ENCODE results near the gene SLC16A5. TPM values are rescaled to one million over a fixed set of nuclear protein-coding genes. Genes with fewer than 3 reads are reported as not detected.
A peak's percentile ranks its signal among the peaks of the same experiment; 100 is the strongest.

Gene SLC16A5
- total and polyA plus RNA-seq, 9 donors, result 4.4 to 12.7 (median 8.2) TPM

DNA sequence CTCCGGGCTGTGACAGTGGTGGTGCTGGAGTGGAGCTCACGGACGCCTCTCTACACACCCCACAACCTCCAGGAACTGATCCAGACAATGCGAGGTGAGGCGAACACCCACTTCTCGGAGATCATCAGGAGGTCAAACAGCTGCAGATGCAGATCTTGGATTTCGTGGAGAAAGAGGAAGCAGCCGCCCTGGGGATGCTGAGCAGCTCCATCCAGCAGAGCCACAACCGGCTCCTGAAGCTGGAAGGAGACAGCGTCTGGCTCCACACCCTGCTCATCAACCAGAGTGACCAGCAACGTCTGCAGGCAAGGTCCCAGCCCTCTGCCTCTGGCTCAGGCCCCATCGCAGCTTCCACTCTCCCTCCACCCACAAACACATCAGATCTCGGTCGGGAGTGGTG lies 13.2 kb upstream of the SLC16A5 start:
- peak; percentile 92 for DNase-seq
- no peak overlapping the region for H3K4me3 ChIP-seq (ENCODE audit: low read length)
- peak overlapping the region; percentile 74 for H3K27ac ChIP-seq (ENCODE audit: low read length)
- H3K4me1 ChIP-seq (ENCODE audit: control insufficient read depth, insufficient read depth, low read length), result peaks cover 44% of the 10 kb centered on the region
- no peaks in the 10 kb centered on the region for H3K9me3 ChIP-seq (replicated peaks; ENCODE audit: control insufficient read depth, low read depth, low read length)
- no peaks in the 10 kb centered on the region for H3K27me3 ChIP-seq (ENCODE audit: control insufficient read depth, insufficient read depth, low read length)
- H3K36me3 ChIP-seq (ENCODE audit: control insufficient read depth, insufficient read depth, low read length), result no peaks in the 10 kb centered on the region
- 35% methylated on average over 10 of the region's 14 CpGs for WGBS (ENCODE audit: insufficient coverage)

GRCh38 chr17:75075597-75076336 lies 12.0 kb upstream of the SLC16A5 start:
- peaks cover 47% of the 10 kb centered on the region for H3K4me1 ChIP-seq (ENCODE audit: control insufficient read depth, insufficient read depth, low read length)
- WGBS (ENCODE audit: insufficient coverage), result 49% methylated on average over 3 of the region's 4 CpGs
- H3K27ac ChIP-seq (ENCODE audit: low read length), result peak overlapping the region; percentile 6
- no peak overlapping the region for H3K4me3 ChIP-seq (ENCODE audit: low read length)
- DNase-seq, result no peak
- no peaks in the 10 kb centered on the region for H3K9me3 ChIP-seq (replicated peaks; ENCODE audit: control insufficient read depth, low read depth, low read length)
- no peaks in the 10 kb centered on the region for H3K27me3 ChIP-seq (ENCODE audit: control insufficient read depth, insufficient read depth, low read length)
- no peaks in the 10 kb centered on the region for H3K36me3 ChIP-seq (ENCODE audit: control insufficient read depth, insufficient read depth, low read length)

DNA sequence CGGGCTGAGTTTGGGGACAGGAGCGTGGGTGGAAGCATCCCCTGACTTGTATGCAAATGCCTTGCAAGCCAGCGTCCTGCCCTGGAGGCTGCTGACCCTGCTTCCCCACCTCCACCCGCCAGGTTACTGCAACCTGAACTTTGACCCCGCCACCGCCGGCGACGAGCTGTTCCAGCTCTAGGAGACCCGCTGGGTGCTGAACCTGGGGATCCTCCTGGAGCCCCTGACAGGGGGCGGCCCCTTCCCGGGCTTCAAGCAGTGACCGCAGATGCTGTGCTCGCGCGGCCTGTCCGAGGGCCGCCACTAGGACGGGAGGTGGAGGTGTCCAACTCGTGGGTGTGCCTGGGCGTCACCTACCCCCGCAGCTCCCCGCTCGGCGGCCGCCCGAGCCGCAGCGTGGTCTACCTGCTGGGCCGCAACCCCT lies 10.7 kb upstream of the SLC16A5 start:
- H3K27me3 ChIP-seq (ENCODE audit: control insufficient read depth, insufficient read depth, low read length), result no peaks in the 10 kb centered on the region
- peaks cover 47% of the 10 kb centered on the region for H3K4me1 ChIP-seq (ENCODE audit: control insufficient read depth, insufficient read depth, low read length)
- no peak overlapping the region for H3K27ac ChIP-seq (ENCODE audit: low read length)
- WGBS (ENCODE audit: insufficient coverage), result 28% methylated on average over 24 of the region's 30 CpGs
- no peak for DNase-seq
- H3K4me3 ChIP-seq (ENCODE audit: low read length), result peak overlapping the region; percentile 43
- no peaks in the 10 kb centered on the region for H3K9me3 ChIP-seq (replicated peaks; ENCODE audit: control insufficient read depth, low read depth, low read length)
- no peaks in the 10 kb centered on the region for H3K36me3 ChIP-seq (ENCODE audit: control insufficient read depth, insufficient read depth, low read length)

DNA sequence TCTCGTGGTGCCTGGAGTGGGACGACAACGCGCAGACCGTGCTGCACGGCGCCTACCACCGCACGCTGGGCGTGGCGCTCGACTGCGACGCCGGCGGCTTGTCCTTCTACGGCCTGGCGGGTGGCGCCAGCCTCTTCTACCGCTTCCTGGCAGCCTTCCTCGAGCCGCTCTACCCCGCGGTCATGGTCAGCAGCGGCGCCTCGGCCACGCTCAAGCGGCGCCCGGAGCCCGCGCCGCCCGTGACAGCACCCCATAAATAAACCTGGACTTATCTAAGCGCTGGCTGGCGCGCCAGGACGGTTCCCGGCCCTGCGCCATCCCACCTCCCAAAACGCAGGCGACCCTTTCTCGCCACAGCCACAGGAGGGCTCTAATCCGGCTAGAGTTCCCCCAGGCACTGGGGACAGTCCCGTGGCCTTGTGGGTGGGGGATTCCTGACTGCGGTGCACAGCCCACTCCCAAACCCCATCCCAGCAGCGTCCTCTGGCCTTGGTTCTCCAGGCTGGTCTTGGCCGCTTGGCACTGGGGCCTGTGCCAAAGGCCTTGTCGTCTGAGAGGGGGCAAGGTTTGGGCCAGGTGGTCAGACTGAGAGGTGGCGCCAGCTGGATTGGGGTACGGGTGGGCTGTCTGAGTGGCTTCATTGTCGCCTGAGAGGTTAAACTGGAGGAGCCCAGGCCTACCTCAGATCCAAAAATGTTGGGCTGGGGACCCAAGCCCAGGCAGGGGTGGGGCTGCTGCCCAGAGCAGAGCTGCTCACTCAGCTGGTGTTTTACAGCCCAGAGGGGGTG lies 10.1 kb upstream of the SLC16A5 start:
- no peaks in the 10 kb centered on the region for H3K36me3 ChIP-seq (ENCODE audit: control insufficient read depth, insufficient read depth, low read length)
- H3K4me3 ChIP-seq (ENCODE audit: low read length), result peak overlapping the region; percentile 43
- DNase-seq, result peak; percentile 60
- H3K27ac ChIP-seq (ENCODE audit: low read length), result peak overlapping the region; percentile 38
- no peaks in the 10 kb centered on the region for H3K27me3 ChIP-seq (ENCODE audit: control insufficient read depth, insufficient read depth, low read length)
- H3K9me3 ChIP-seq (replicated peaks; ENCODE audit: control insufficient read depth, low read depth, low read length), result no peaks in the 10 kb centered on the region
- peaks cover 47% of the 10 kb centered on the region for H3K4me1 ChIP-seq (ENCODE audit: control insufficient read depth, insufficient read depth, low read length)
- 10% methylated on average over 38 of the region's 53 CpGs for WGBS (ENCODE audit: insufficient coverage)

GRCh38 chr17:75078284-75079022 lies 9.3 kb upstream of the SLC16A5 start:
- Histone ChIP-seq H3K36me3 (ENCODE audit: control insufficient read depth, insufficient read depth, low read length) (no peaks in the 10 kb centered on the region), H3K4me3 (ENCODE audit: low read length) (no peak overlapping the region), H3K9me3 (replicated peaks; ENCODE audit: control insufficient read depth, low read depth, low read length) (no peaks in the 10 kb centered on the region), H3K4me1 (ENCODE audit: control insufficient read depth, insufficient read depth, low read length) (peaks cover 47% of the 10 kb centered on the region), H3K27me3 (ENCODE audit: control insufficient read depth, insufficient read depth, low read length) (no peaks in the 10 kb centered on the region), H3K27ac (ENCODE audit: low read length) (no peak overlapping the region)
- WGBS (ENCODE audit: insufficient coverage), result 89% methylated on average over 5 of the region's 17 CpGs
- DNase-seq, result no peak

DNA sequence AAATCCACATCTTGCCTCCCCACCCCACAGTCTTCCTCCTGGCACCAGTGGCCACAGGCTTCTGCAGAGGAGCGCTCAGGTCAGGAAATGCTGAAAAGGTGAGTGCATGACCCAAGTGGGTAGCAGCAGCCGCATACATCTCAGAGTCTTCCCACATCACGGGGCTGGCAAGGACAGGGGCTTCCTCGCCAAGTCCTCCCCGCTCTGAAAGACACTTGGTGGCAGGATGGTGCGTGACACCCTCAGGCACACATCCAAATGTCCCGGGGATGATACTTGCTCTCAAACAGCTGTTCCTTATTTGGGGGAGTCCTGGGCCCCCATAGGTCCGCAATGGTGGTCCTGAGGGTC lies 8.8 kb upstream of the SLC16A5 start:
- no peak overlapping the region for H3K27ac ChIP-seq (ENCODE audit: low read length)
- no peaks in the 10 kb centered on the region for H3K36me3 ChIP-seq (ENCODE audit: control insufficient read depth, insufficient read depth, low read length)
- H3K9me3 ChIP-seq (replicated peaks; ENCODE audit: control insufficient read depth, low read depth, low read length), result no peaks in the 10 kb centered on the region
- peaks cover 43% of the 10 kb centered on the region for H3K4me1 ChIP-seq (ENCODE audit: control insufficient read depth, insufficient read depth, low read length)
- WGBS (ENCODE audit: insufficient coverage), result 56% methylated on average over 6 of the region's 8 CpGs
- H3K27me3 ChIP-seq (ENCODE audit: control insufficient read depth, insufficient read depth, low read length), result no peaks in the 10 kb centered on the region
- H3K4me3 ChIP-seq (ENCODE audit: low read length), result no peak overlapping the region
- no peak for DNase-seq

- peaks cover 33% of the 10 kb centered on the region for H3K4me1 ChIP-seq (ENCODE audit: control insufficient read depth, insufficient read depth, low read length)
- no peak for DNase-seq
- no peak overlapping the region for H3K27ac ChIP-seq (ENCODE audit: low read length)
- no peaks in the 10 kb centered on the region for H3K27me3 ChIP-seq (ENCODE audit: control insufficient read depth, insufficient read depth, low read length)
- H3K4me3 ChIP-seq (ENCODE audit: low read length), result no peak overlapping the region
- H3K9me3 ChIP-seq (replicated peaks; ENCODE audit: control insufficient read depth, low read depth, low read length), result no peaks in the 10 kb centered on the region
- no peaks in the 10 kb centered on the region for H3K36me3 ChIP-seq (ENCODE audit: control insufficient read depth, insufficient read depth, low read length)
- WGBS (ENCODE audit: insufficient coverage), result 59% methylated on average over 9 of the region's 13 CpGs
Observed at GRCh38 chr17:75081611-75082540, 5.9 kb upstream of the SLC16A5 start.

- Histone ChIP-seq H3K27me3 (ENCODE audit: control insufficient read depth, insufficient read depth, low read length) (no peaks in the 10 kb centered on the region), H3K4me1 (ENCODE audit: control insufficient read depth, insufficient read depth, low read length) (peaks cover 32% of the 10 kb centered on the region), H3K4me3 (ENCODE audit: low read length) (no peak overlapping the region), H3K36me3 (ENCODE audit: control insufficient read depth, insufficient read depth, low read length) (no peaks in the 10 kb centered on the region), H3K27ac (ENCODE audit: low read length) (no peak overlapping the region), H3K9me3 (replicated peaks; ENCODE audit: control insufficient read depth, low read depth, low read length) (no peaks in the 10 kb centered on the region)
- whole genome bisulfite sequencing (ENCODE audit: insufficient coverage), result 41% methylated on average over 2 of the region's 6 CpGs
- DNase-seq, result no peak
Observed at GRCh38 chr17:75082683-75083082, 5.1 kb upstream of the SLC16A5 start.

GRCh38 chr17:75084039-75084660 lies 3.6 kb upstream of the SLC16A5 start:
- Histone ChIP-seq H3K4me3 (ENCODE audit: low read length) (no peak overlapping the region), H3K27me3 (ENCODE audit: control insufficient read depth, insufficient read depth, low read length) (no peaks in the 10 kb centered on the region), H3K36me3 (ENCODE audit: control insufficient read depth, insufficient read depth, low read length) (no peaks in the 10 kb centered on the region), H3K27ac (ENCODE audit: low read length) (no peak overlapping the region), H3K4me1 (ENCODE audit: control insufficient read depth, insufficient read depth, low read length) (peaks cover 30% of the 10 kb centered on the region), H3K9me3 (replicated peaks; ENCODE audit: control insufficient read depth, low read depth, low read length) (no peaks in the 10 kb centered on the region)
- WGBS (ENCODE audit: insufficient coverage), result 57% methylated on average over 10 of the region's 14 CpGs
- no peak for DNase-seq

Measured in muscle of leg (tissue), 11 donors.